ENCODE measurements around the gene LRSAM1. TPM values are rescaled to one million over a fixed set of nuclear protein-coding genes. Genes with fewer than 3 reads are reported as not detected.
A peak's percentile ranks its signal among the peaks of the same experiment; 100 is the strongest.

LRSAM1 gene
- total and polyA plus RNA-seq, 4 donors, result 6.6 to 9.7 (median 7.1) TPM

GRCh38 chr9:127518091-127518856 is 67.0 kb downstream of the LRSAM1 start:
- H3K36me3 ChIP-seq (ENCODE audit: control insufficient read depth in 4 of 4, insufficient read depth in 3 of 4, low read depth in 1 of 4, low read length in 3 of 4), result peaks cover 0 to 5% (median 4%) of the 10 kb centered on the region in 4 donors
- H3K27ac ChIP-seq (ENCODE audit: low read depth in 1 of 2, low read length in 2 of 2), result peak overlapping the region in 1 of 2 donors; percentile 21
- peaks cover 0 to 10% (median 0%) of the 10 kb centered on the region in 4 donors for H3K4me1 ChIP-seq (ENCODE audit: control insufficient read depth in 4 of 4, insufficient read depth in 4 of 4, low read length in 3 of 4)
- 82% methylated on average over 13 of the region's 13 CpGs for WGBS
- H3K27me3 ChIP-seq (ENCODE audit: control insufficient read depth in 4 of 4, insufficient read depth in 4 of 4, low read length in 3 of 4), result no peaks in the 10 kb centered on the region
- H3K9me3 ChIP-seq (ENCODE audit: control insufficient read depth in 4 of 4, low read length in 3 of 4), result peaks cover 0 to 4% (median 0%) of the 10 kb centered on the region in 4 donors
- no peak overlapping the region for H3K4me3 ChIP-seq (ENCODE audit: low read depth in 1 of 3, low read length in 3 of 3)
- TF ChIP-seq RAD21 (IDR thresholded peaks at IDR 0.05) (no peak), NR2F2 (IDR thresholded peaks at IDR 0.05) (peak; percentile 87)
- DNase-seq (ENCODE audit: low spot score), result no peak
- H3K9ac ChIP-seq (ENCODE audit: low read depth in 1 of 2, low read length in 2 of 2), result no peak overlapping the region

- H3K27ac ChIP-seq (ENCODE audit: low read depth in 1 of 2, low read length in 2 of 2), result peak overlapping the region; percentile 34 to 56
- 75% methylated on average over 22 of the region's 22 CpGs for WGBS
- no peak overlapping the region for H3K9ac ChIP-seq (ENCODE audit: low read depth in 1 of 2, low read length in 2 of 2)
- DNase-seq (ENCODE audit: low spot score), result no peak
- TF ChIP-seq GABPA (IDR thresholded peaks at IDR 0.05 in 1 of 2, conservative IDR thresholded peaks at IDR 0.05 in 1 of 2), result no peak
- TF ChIP-seq ATF3 (IDR thresholded peaks at IDR 0.05), result no peak
- no peak for TF ChIP-seq RXRA (IDR thresholded peaks at IDR 0.05)
- no peak for TF ChIP-seq JUND (IDR thresholded peaks at IDR 0.05)
- no peak for TF ChIP-seq EGR1 (IDR thresholded peaks at IDR 0.05; ENCODE audit: low read depth in 2 of 2)
- no peak for TF ChIP-seq YY1 (IDR thresholded peaks at IDR 0.05)
- TF ChIP-seq MAX (IDR thresholded peaks at IDR 0.05), result no peak
- no peak for TF ChIP-seq NR2F2 (IDR thresholded peaks at IDR 0.05)
- no peak for TF ChIP-seq HNF4G (IDR thresholded peaks at IDR 0.05)
- TF ChIP-seq FOXA1 (IDR thresholded peaks at IDR 0.05), result no peak
- TF ChIP-seq REST (IDR thresholded peaks at IDR 0.05), result no peak
- no peak for TF ChIP-seq RAD21 (IDR thresholded peaks at IDR 0.05)
- no peak for TF ChIP-seq ZBTB33 (IDR thresholded peaks at IDR 0.05)
- no peak for TF ChIP-seq SP1 (IDR thresholded peaks at IDR 0.05)
- TF ChIP-seq FOXA2 (IDR thresholded peaks at IDR 0.05), result no peak
- peaks cover 0 to 10% (median 0%) of the 10 kb centered on the region in 4 donors for H3K4me1 ChIP-seq (ENCODE audit: control insufficient read depth in 4 of 4, insufficient read depth in 4 of 4, low read length in 3 of 4)
- H3K27me3 ChIP-seq (ENCODE audit: control insufficient read depth in 4 of 4, insufficient read depth in 4 of 4, low read length in 3 of 4), result no peaks in the 10 kb centered on the region
- H3K4me3 ChIP-seq (ENCODE audit: low read depth in 1 of 3, low read length in 3 of 3), result no peak overlapping the region
- H3K36me3 ChIP-seq (ENCODE audit: control insufficient read depth in 4 of 4, insufficient read depth in 3 of 4, low read depth in 1 of 4, low read length in 3 of 4), result peaks cover 3 to 5% (median 4%) of the 10 kb centered on the region in 4 donors
- H3K9me3 ChIP-seq (ENCODE audit: control insufficient read depth in 4 of 4, low read length in 3 of 4), result peaks cover 0 to 4% (median 1%) of the 10 kb centered on the region in 4 donors
Observed at GRCh38 chr9:127519301-127520166, 68.2 kb downstream of the LRSAM1 start.

Data from liver (tissue), 9 donors.